ENCODE data around the gene EVI5.

EVI5 gene

DNA sequence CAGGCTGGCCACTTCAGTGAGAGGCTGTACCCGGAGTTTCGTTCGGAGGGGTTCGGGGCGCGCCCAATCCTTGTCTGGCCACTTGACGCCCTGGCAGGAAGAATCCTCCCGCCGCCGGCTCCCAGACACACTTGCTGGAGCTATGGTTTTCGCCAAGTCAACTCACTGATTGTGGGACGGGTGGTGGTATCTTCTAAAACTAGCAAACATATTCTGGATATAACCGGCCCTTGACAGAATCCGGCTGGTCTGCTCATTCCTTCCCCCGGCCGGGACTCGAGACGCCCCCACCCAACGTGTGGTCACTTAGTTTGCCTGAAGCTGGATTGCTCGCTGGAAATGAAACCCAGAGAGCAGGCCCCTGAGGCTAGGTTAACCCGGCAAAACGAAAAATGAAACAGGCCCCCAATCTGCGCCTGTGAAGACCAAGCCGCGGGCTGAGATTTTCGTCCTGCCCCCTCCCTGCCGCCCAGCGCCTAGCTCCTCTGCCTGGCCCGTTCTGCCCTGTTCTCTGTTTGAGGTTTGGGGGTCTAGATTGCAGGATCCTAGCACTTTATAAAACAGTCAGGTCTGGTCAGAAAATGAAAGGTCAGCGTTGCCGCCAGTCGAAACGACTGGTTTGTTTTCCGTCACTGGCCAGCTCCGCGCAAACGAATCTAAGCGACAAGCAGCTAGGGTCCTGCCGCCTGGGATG lies 302.8 kb downstream of the EVI5 start:
- no peak for DNase-seq

DNA sequence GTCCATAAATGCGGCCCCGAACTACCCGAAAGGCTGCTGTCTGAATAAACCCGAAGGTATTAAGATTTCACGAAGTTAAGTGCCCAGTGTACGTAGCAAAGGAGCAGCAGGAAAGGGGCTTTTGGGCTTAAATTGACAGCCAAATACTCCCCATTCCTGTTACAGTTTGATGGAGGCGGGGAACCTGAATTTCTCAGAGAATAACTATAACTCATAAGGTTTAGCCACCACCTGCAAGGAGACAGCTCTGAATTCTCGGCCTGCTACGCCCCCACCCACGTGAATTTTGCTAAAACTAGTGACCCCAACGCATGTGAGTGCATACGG lies 303.3 kb downstream of the EVI5 start:
- no peak for DNase-seq

DNA sequence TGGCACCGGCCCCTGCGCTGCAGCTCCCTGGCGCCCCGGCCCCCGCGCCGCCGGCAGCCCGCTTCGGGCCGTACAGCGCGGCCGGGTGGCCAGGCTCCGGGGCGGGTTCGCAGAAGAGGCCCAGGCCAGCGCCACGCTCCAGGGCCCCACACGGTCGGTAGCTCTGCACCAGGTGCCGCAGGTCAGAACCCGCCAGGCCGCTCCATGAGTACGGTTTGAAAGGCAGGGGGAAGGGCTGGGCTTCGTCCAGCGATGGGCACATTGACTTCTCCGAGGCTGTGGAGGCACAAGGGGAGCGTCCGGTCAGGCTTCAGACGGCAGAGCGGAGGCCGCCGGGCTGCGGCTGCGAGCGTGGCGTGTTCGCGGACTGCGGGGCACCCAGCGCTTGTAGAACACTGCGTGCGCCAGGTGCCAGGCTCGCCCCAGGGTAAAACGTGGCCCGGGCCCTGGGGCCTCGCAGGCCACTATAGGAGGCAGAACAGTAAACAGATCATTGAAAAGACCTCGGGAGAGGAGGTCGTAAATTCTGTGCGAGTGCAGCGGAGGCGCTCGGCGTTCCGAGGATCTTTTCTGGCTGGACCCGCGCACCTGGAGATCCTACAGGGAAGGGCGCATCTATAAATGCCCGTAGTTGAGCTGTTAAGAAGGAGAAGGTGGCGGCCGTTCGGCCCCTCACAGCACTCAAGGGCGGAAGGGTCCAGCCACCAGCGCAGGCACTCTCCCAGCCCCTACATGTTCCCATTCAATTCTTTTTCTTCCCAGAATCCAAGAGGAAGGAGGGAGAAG lies 303.9 kb downstream of the EVI5 start:
- no peak for DNase-seq

DNA sequence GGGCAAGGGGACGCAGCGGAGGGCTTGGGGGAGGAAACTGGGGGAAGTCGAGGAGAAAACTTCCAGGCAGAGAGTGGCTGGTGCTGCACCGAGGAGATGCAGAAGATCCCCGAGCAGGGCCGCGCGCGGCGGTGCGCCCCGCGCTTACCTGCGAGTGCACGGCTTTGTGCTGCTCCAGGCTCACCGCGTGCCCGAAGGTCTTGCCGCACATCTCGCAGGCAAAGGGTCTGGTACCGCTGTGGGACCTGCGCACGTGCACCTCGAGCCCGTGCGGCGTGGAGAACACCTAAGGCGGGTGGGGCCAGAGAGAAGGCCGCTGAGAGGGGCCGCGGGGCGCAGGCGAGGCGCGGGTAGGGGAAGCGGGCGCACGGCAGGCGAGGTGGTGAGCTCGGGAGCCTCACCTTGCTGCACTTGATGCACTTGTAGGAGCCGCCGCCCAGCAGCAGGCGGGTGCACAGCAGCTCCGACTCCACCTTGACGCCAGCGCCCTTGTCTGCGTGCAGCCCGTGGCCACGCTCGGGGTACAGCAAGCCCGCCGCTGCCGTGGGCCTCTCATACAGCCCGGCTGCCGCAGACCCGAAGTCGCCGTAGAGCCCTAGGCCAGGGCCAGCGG lies 304.6 kb downstream of the EVI5 start:
- DNase-seq, result no peak

DNA sequence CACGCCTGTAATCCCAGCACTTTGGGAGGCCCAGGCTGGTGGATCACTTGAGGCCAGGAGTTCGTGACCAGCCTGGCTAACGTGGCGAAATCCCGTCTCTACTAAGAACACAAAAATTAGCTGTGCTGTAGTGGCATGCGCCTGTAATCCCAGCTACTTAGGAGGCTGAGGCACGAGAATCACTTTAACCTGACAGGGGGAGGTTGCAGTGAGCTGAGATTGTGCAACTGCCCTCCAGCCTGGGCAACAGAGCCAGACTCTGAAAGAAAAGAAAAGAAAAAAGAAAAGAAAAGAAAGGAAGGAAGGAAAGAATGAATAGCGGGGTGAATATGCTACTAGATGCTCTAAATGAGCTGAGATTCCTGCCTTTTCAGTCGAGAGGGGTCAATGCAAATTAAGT lies 305.3 kb downstream of the EVI5 start:
- DNase-seq, result no peak

DNA sequence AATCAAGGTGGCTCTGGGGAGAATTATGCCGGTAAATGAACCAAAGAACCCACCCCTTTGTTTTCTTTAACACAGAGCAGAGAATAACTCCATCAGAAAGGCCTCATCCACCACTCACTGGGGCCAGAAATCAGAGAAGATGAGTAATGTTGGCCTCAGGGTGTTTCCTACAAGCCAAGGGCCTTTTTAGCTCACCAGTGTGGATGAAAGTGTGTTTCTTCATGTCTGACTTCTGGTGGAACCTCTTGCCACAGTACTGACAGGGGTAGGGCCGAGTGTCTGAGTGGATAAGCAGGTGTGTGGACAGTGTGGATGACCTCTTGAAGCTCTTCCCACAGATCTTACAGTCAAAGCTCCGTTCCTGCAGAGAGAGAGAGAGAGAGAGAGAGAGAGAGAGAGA lies 306.5 kb downstream of the EVI5 start:
- DNase-seq, result no peak

DNA sequence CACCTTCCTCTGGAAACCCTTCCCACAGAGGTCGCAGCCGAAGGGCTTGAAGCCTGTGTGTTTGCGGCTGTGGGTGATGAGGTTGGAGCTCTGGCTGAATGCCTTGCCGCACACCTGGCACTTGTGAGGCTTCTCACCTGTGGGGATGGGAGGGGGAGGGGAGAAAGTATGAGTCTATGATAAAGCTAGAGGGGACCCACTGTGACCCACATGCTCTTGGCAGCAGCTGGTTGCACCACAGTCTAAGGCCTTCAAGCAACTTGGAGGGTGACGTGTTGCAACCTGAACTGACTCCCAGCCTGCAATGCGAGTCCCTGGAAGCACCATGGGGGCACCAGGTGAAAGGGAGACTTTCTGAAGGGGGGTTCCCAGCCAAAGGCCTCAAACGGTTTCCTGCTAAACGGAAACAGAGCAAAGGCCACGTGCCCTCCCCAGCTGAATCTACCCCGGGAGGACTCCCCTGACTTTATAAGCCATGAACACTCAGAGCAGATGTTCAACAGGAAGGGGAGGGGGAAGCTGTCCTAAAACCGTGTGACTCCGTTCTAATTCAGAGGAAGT lies 308.8 kb downstream of the EVI5 start:
- DNase-seq, result no peak

DNA sequence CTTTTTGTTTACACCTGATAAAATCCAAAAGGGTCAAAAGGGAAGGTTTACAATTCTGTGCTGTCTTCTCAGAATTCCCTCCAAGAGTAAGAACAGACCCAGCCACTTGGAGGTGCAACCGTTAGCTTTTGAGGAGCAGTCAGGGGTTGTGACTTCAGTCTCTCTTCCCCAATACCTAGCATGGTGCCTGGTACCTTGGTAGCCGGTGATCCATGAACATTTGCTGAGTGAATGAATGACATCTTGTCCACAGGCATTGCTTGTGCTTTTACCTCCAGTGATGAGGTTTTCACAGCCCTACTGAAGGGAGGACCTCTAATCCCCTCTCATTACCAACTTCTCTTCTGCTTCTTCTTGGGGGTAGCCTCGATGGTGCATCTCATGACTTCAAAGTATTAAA lies 309.9 kb downstream of the EVI5 start:
- no peak for DNase-seq

DNA sequence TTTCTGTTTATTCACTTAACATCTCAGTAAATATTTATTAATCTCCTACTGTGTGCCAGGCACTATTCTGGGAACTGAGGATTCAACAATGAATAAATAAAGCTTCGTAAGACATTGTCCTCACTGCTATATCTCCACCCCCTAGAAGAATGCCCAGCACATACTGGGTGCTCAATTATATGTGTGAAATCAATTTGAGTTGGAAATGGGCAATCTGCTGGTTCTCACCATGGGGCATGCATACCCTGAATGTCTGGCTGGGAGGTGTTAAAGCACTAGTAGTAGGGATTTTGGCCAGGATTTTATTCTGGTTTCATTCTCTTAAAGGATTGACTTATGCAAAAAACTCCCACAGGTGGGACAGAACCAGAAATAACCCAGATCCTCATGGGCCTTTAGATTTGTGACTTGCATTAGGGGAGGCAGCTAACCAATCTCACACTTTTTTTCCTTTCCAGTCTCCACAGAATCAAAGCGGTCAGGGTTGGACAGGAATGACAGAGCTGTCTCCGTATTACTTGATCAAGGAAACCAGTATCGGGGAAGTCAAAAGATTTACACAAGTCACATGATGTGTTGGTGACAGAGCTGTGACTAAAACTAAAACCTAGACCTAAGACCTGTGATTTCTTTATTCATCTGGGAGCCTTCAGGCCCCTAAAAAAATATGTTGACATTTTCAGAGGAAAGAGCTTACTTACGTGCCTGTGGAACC lies 311.0 kb downstream of the EVI5 start:
- DNase-seq, result no peak

DNA sequence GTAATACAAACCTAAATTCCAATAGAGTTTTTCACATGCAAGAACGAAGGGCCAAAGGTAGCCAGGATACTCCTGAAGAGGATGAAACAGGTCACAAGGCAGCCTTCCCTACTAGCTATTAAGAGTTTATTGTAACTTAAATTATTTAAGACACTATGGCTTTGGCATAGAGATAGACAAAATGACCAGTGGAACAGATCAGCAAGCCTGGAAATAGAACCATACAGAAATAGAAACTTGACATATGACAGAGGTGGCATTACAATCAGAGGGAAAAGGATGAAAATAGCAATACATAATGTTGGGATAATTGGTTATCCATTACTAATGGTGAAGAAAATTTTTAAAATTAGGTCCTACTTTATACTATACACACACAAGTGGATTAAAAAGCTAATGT lies 314.7 kb downstream of the EVI5 start:
- DNase-seq, result no peak

DNA sequence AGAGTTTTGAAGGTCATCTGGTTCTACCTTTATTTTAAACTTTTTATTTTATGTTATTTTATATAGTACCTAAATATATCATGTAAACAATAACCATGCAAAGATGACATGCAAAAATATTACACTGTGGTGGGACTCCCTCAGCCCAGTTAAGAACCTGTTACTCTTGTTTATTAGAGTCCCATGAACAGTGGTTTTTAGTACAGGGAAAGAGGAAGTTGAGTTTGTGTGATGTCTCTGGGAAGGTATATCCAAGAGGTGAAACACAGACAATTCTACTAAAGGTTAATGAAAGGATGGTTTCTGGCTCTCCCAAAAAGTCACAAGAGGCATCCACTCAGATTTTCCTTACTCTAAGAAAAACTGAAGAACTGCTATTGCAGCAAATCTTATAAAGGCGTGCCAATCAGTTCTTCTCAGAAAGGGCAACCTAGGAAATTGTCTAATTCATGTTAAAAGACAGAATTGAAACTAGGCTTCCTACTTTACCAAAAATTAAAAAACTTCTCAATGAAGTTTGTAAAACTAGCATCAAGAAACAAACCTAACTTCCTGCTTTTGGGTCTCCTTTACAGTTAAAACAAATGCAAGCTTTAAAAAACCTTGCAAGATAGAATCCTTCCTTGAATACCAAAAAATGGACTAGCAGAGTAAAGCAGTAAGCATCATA lies 318.1 kb downstream of the EVI5 start:
- DNase-seq, result no peak

DNA sequence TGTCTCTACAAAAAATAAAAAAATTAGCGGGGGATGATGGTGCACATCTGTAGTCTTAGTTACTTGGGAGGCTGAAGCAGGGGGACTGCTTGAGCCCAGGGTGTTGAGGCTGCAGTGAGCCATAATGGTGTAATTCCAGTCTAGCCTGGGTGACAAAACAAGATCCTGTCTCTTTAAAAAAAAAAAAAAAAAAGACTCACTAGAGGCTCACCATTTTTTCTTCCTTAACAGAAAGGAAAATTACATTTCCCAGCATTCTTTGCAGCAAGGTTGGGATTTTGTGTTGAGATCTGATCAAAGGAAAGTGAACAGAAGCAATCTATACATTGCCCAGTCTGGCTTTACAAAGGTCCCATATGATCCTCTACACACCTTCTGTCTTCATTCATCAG lies 319.7 kb downstream of the EVI5 start:
- DNase-seq, result no peak

DNA sequence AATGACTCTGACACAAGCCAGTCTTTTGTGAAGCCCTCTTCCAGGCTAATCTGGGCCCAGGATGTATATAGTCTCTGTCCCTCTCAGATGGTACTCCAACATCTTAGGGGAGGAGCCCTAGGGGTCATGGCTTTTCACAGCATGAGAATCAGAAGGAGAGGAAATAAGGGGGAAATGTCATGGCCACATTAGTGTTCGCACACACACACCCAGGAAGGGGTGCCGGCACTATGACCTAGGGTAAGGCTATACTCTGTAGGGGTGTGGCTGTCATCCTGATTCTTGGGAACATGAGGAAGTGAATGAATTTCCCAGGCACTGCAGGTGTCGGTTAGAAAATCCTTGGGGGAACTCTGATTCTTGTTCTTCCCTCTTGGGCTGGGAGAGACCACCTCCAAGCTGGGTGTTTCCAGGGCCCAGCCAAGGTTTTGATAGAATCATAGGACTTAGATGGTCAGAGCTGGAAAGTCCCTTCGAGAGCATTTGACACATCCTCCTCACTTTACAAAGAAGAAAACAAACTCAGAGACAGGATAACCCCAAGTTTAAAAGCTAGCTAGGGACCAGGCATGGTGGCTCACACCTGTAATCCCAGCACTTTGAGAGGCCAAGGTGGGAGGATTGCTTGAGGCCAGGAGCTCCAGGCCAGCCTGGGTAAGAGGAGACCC lies 320.2 kb downstream of the EVI5 start:
- no peak for DNase-seq

DNA sequence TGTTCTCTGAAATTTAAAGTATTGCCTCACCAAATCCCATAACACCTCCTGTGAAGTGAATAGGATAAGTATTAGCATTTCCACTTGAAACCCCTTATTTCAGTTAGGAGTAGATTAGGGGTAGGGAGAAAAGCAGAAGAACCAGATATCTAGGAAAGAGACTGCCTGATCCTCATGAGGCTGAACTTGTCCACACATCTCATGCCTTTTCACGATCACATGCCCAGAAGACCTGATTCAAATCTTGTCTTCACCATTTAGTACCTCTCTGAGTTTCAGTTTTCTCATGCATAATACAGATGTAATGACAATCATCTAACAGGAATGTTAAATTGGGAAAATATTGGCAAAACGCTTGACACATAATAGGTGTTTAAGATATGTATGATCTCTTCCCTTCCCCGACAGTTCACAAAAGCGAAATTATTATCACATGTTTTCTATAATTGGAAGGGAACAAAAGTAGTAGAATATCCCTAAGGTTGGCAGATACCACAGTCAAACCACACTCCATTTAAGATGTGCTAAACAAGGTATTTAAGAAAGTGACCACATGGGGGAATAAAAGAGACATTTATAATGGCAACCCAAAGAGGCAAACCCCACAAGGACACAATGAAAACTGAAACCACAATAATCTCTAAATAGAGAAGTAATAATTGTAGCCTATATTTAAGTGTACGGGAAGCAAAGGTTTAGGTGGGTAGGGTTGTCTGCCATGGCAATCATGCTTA lies 323.4 kb downstream of the EVI5 start:
- no peak for DNase-seq

DNA sequence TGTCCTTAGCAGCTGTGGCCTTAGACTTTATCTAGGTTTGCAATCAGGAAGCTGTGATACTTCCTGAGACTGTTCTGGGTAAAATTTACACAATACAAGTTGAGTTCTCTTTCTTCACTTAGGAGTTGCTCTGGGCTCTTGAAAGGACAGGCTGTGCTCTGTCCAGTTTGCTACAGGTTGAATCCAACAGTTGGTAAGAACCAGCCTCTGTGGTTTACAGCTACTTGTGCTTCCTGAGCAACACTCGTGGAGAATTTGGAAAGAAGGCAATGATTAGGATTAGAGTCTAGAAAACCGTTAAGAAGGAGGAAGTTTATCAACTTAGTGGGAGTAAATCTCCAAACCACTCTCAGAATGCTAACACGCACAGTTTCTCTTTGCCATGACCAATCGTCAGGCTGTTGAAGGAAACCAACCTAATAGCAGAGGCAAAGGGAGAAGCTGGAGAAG lies 325.0 kb downstream of the EVI5 start:
- no peak for DNase-seq

All from fibroblast of skin of scalp (primary cell).